GM18870 (cell line): Measurements from ENCODE around the gene EFEMP1.
"Not testable (repeated sequence)": the region's sequence is repeated elsewhere in the genome, so short reads cannot be mapped to it uniquely, and the experiment has no call there.

Source experiments
- ATAC-seq: cut with Tn5 transposase; IDR thresholded peaks from one replicate; pipeline ENCODE4 v1.9.1; 2021; ENCODE audit warnings: moderate library complexity; ENCODE audit not compliant: unreplicated experiment

The EFEMP1 gene

DNA sequence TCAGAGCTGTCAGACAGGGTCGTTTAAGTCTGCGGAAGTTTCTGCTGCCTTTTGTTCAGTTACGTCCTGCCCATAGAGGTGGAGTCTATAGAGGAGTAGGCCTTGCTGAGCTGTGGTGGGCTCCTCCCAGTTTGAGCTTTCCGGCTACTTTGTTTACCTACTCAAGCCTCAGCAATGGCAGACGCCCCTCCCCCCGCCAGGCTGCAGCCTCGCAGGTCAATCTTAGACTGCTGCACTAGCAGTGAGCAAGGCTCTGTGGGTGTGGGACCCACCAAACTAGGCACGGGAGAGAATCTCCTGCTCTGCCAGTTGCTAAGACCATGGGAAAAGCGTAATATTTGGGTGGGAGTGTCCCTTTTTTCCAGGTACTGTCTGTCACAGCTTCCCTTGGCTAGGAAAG, 86.5 kb downstream of the EFEMP1 start:
- ATAC-seq: no peak

DNA sequence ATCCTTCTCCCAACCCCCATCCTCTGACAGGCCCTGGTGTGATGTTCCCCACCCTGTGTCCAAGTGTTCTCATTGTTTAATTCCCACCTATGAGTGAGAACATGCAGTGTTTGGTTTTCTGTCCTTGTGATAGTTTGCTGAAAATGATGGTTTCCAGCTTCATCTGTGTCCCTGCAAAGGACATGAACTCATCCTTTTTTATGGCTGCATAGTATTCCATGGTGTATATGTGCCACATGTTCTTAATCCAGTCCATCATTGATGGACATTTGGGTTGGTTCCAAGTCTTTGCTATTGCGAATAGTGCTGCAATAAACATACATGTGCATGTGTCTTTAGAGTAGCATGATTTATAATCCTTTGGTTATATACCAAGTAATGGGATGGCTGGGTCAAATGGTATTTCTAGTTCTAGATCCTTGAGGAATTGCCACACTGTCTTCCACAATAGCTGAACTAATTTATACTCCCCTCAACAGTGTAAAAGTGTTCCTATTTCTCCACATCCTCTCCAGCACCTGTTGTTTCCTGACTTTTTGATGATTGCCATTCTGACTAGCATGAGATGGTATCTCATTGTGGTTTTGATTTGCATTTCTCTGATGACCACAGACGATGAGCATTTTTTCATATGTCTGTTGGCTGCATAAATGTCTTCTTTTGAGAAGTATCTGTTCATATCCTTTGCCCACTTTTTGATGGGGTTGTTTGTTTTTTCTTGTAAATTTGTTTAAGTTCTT, 91.7 kb downstream of the EFEMP1 start:
- not testable (repeated sequence) for ATAC-seq

DNA sequence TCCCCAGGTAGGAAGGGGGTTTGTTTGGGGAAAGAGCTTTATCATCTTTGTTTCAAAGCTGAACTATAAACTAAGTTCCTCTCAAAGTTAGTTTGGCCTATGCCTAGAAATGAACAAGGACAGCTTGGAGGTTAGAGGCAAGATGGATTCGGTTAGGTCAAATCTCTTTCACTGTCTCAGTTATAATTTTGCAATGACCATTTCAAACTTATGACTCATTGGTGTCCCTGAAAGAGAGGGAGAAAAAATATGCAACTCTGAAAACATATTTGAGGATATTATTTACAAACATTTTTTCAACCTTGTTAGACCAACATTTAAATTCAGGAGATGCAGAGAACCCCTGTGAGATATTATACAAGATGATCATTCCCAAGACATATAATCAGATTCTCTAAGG, 95.7 kb downstream of the EFEMP1 start:
- no peak for ATAC-seq

DNA sequence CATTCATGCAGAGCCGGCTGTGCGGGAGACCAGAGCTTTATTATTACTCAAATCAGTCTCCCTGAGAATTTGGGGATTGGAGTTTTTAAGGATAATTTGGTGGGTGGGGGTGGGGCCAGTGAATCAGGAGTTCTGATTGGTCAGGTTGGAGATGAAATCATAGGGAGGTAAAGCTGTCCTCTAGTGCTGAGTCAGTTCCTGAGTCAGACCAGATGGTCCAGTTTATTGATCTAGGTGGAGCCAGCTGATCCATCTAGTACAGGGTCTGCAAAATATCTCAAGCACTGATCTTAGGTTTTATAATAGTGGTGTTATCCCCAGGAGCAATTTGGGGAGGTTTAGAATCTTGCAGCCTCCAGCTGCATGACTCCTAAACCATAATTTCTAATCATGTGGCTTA, 96.2 kb downstream of the EFEMP1 start:
- not testable (repeated sequence) for ATAC-seq

DNA sequence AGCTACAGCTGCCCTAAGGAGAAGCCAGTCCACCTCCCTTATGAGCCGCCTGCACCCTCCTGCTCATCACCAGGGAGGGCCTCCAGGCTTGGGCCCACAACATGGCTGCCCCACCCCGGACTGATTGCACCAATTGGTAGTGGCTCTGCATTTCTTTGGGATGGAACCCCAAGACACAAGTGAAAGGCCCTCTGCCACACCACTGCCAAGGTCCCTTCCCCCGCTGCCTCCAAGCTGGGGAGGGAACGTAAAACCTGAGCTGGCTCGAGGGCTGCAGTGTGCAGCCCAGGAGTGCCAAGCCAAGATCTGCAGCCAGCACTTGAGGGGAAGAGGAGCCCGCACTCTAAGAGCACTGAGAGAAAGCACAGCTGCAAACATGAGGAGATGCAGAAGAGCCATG, 97.3 kb downstream of the EFEMP1 start:
- no peak for ATAC-seq

DNA sequence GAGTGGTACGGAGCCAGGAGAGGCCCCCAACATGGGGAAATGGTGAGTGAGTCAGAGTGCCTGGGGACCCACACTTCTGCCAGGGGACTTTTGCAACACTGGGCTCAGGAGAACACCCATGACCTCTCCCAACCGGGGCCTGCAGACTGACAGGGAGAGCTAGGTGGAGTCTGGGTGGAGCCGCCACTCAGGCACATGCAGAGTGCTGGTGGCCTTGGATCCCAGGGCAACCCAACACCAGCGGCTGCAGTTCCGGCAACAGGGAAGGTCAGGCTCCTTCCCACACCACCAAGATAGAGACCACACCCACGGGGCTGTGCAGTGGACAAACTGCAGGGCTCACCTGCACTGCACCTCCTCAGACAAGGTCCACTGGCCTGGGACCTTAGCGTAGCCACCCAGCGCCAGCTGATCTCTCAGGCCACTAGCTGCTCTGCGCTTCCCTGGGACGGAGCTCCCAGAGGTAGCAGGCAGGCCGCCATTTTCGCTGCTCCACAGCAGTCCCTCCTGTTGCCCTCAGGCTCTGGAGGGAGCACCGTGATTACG, 99.0 kb downstream of the EFEMP1 start:
- no peak for ATAC-seq
